GM12873 (cell line): ENCODE measurements around the gene WDR59.

Experiments used
- TF ChIP-seq, protein P1 (sequence below): IDR thresholded peaks from 2 replicates; pipeline ENCODE4 v1.5.1; 2012; ENCODE audit warnings: low read depth, mild to moderate bottlenecking, moderate library complexity, low read length, control low read depth; ENCODE audit not compliant: insufficient read depth; ENCODE audit errors: missing control alignments

Gene WDR59

GRCh38 chr16:74892574-74893461 is 92.1 kb downstream of the WDR59 start:
- TF ChIP-seq, protein P1, sequence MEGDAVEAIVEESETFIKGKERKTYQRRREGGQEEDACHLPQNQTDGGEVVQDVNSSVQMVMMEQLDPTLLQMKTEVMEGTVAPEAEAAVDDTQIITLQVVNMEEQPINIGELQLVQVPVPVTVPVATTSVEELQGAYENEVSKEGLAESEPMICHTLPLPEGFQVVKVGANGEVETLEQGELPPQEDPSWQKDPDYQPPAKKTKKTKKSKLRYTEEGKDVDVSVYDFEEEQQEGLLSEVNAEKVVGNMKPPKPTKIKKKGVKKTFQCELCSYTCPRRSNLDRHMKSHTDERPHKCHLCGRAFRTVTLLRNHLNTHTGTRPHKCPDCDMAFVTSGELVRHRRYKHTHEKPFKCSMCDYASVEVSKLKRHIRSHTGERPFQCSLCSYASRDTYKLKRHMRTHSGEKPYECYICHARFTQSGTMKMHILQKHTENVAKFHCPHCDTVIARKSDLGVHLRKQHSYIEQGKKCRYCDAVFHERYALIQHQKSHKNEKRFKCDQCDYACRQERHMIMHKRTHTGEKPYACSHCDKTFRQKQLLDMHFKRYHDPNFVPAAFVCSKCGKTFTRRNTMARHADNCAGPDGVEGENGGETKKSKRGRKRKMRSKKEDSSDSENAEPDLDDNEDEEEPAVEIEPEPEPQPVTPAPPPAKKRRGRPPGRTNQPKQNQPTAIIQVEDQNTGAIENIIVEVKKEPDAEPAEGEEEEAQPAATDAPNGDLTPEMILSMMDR: no peak

DNA sequence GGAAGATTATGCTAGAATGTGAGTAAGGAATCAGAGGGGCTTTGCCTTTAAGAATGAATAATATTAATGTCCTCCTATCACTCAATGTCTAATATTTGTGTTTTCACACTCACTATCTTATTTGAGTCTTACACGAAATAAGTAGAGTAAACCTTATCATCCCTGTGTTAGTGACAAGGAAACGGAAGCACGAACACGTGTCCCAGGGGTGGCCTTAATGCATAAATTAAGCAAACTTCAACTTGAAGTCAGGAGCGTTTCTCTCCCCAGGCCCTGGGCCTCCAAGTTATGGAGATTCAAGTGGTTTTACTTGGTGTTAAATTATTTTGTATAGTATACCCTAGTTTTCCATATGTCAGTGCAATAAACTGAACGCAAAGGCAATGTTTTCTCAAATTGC is 96.0 kb downstream of the WDR59 start:
- TF ChIP-seq, protein P1: no peak

- TF ChIP-seq, protein P1: no peak
Measured at GRCh38 chr16:74888232-74888862, 96.6 kb downstream of the WDR59 start.

DNA sequence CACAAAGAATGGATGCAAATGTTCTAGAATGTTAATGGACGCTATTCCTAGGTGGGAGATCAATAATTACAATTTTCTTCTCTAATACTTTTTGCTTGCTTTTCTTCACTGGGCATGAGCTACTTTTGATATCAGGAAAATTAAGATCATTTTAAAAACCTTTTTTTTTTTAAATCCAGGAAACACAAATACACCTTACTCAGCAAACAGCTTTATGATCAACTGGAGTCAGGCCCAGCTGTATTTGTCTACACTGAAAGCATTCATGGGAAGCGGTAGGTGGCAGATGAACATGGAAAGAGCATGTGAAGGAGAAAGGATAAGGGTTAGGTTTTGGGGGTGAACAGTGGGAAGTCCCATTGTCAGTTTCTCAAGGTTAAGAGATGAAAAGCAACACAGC is 97.8 kb downstream of the WDR59 start:
- TF ChIP-seq, protein P1: no peak

GRCh38 chr16:74877706-74878105 is 107.2 kb downstream of the WDR59 start:
- TF ChIP-seq, protein P1: no peak

DNA sequence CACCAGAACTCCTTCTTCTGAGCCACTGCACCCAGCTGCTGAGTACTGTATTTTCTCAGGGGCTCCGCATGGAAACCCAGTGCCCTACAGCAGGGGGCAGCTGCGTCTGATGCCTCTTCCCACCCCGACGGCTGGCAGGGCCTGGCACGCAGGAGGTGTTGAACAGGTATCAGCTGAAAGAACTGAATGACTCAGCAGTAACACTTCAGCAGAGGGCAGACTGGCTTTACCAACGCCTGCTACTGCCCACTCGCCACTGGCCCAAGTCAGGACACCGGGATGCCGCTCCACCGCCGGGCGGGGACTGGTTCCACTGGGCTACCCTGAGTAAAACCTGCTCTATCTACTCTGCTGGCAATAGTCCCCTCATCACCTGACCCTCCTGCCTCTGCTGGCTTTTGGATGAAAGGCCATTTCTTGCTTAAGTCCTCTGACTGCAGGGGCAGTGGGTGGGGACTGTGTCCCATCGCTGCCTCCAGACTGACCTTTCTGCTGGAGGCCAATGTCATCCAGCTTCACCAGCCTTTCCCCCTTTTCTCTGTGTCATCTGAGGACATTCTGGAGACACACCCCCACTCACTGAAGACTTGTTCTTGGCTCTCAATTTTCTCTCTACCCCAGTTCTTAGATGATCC is 109.9 kb downstream of the WDR59 start:
- TF ChIP-seq, protein P1: no peak

DNA sequence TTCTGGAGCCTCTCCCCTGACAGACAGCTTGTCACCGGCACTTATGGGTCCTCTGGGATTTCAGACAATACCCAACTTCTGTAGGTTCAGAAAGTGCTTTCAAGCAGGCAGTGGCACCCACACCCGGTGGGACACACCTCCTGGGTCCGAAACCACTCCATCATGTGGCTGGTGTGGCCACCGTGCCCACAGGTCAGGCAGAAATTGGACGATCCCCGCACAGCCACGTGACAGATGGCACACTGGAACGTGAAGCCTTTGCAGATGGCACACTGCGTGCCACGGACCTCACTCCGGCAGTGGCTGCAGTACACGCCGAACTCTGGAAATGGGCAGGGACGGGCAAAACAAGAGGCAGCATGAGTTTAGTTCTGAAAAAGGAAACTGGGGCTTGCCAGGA is 110.8 kb downstream of the WDR59 start:
- TF ChIP-seq, protein P1: no peak
